Measurements from ENCODE around the gene LONRF2. TPM values are rescaled to one million over a fixed set of nuclear protein-coding genes. Genes with fewer than 3 reads are reported as not detected.

Gene LONRF2
- total and polyA plus RNA-seq, 2 donors (not counting 1 experiment from before 2014, with no cell fraction given): under 0.01 to 0.01 TPM

DNA sequence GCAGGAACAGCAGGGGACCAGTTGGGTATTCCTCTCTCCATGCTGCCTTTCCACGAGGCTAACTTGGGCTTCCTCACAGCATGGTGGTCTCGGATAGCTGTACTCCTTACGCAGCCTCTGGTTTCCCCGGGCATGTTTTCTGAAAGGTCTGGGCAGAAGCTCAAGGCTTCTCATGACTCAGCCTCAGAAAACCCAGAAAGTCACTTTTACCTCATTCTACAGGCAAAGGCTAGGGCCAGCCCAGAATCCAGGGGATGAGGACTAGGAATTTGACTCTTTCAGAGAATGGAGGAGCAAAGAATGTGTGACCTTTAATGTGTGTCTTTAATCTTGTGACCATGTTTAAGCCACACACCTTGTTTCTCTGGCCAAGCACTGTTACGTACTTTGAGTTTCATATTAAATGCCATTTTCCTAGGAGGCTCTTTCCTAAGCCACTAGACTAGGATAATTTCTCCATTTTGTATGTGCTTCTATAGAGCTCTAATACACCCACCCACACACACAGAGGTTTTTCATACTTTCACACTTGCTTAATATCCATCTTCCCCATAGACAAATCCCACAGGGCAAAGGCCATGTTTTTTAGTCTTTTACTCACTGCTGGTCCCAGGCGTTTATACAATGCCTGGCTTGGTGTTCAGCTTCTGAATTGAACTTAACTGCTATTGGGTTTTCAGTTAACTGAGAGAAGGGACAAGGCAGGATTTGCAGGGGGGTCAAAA, 77.3 kb downstream of the LONRF2 start:
- peak; percentile 19 to 85 for DNase-seq (ENCODE audit: low read depth in 2 of 2)
- no peak for TF ChIP-seq EZH2 (IDR thresholded peaks at IDR 0.05; ENCODE audit: low read length, missing control alignments)
- TF ChIP-seq, protein P1, sequence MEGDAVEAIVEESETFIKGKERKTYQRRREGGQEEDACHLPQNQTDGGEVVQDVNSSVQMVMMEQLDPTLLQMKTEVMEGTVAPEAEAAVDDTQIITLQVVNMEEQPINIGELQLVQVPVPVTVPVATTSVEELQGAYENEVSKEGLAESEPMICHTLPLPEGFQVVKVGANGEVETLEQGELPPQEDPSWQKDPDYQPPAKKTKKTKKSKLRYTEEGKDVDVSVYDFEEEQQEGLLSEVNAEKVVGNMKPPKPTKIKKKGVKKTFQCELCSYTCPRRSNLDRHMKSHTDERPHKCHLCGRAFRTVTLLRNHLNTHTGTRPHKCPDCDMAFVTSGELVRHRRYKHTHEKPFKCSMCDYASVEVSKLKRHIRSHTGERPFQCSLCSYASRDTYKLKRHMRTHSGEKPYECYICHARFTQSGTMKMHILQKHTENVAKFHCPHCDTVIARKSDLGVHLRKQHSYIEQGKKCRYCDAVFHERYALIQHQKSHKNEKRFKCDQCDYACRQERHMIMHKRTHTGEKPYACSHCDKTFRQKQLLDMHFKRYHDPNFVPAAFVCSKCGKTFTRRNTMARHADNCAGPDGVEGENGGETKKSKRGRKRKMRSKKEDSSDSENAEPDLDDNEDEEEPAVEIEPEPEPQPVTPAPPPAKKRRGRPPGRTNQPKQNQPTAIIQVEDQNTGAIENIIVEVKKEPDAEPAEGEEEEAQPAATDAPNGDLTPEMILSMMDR (conservative IDR thresholded peaks at IDR 0.05 in 1 of 2, IDR thresholded peaks at IDR 0.05 in 1 of 2; ENCODE audit: low read depth in 1 of 2, low read length in 2 of 2): no peak
- Histone ChIP-seq H3K4me2 (ENCODE audit: extremely low read depth, insufficient read depth, low read length) (no peak overlapping the region), H3K4me3 (replicated peaks in 1 of 4; ENCODE audit: control extremely low read depth in 1 of 4, insufficient read depth in 1 of 4, low read depth in 3 of 4, low read length in 4 of 4) (no peak overlapping the region), H3K9me3 (ENCODE audit: control insufficient read depth, insufficient read depth, low read depth, low read length) (no peaks in the 10 kb centered on the region), H3K79me2 (ENCODE audit: control insufficient read depth, insufficient read depth, low read length) (no peaks in the 10 kb centered on the region), H3K36me3 (ENCODE audit: control insufficient read depth, insufficient read depth, low read length) (no peaks in the 10 kb centered on the region), H4K20me1 (ENCODE audit: control insufficient read depth, extremely low read depth, insufficient read depth, low read length) (no peaks in the 10 kb centered on the region), H2AFZ (ENCODE audit: low read length) (no peak overlapping the region), H3K4me1 (ENCODE audit: control insufficient read depth, extremely low read depth, insufficient read depth, low read length) (no peaks in the 10 kb centered on the region), H3K27me3 (ENCODE audit: control insufficient read depth, insufficient read depth, low read length) (peaks cover 3% of the 10 kb centered on the region), H3K9ac (ENCODE audit: insufficient read depth, low read length) (no peak overlapping the region), H3K27ac (ENCODE audit: insufficient read depth, low read length) (no peak overlapping the region)

DNA sequence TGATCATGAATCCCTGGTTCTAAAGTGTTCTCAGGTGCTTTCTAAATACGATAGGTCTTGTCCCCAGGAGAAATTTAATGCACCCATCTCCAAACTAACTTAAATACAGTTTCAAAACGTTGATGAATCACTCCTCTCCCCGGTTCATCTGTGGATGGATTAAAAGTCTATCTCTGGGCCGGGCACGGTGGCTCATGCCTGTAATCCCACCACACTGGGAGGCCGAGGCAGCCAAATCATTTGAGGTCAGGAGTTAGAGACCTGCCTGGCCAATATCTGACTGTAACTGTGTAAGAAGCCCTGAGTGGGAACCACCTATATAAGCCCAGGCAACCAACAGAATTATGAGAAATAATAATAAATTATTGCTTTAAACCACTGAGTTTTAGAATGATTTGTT, 78.7 kb downstream of the LONRF2 start:
- no peak overlapping the region for H2AFZ ChIP-seq (ENCODE audit: low read length)
- H3K9ac ChIP-seq (ENCODE audit: insufficient read depth, low read length): no peak overlapping the region
- H3K36me3 ChIP-seq (ENCODE audit: control insufficient read depth, insufficient read depth, low read length): no peaks in the 10 kb centered on the region
- H3K79me2 ChIP-seq (ENCODE audit: control insufficient read depth, insufficient read depth, low read length): no peaks in the 10 kb centered on the region
- H3K4me2 ChIP-seq (ENCODE audit: extremely low read depth, insufficient read depth, low read length): no peak overlapping the region
- no peak overlapping the region for H3K27ac ChIP-seq (ENCODE audit: insufficient read depth, low read length)
- no peak for DNase-seq (ENCODE audit: low read depth in 2 of 2)
- no peaks in the 10 kb centered on the region for H4K20me1 ChIP-seq (ENCODE audit: control insufficient read depth, extremely low read depth, insufficient read depth, low read length)
- no peaks in the 10 kb centered on the region for H3K4me1 ChIP-seq (ENCODE audit: control insufficient read depth, extremely low read depth, insufficient read depth, low read length)
- H3K4me3 ChIP-seq (replicated peaks in 1 of 4; ENCODE audit: control extremely low read depth in 1 of 4, insufficient read depth in 1 of 4, low read depth in 3 of 4, low read length in 4 of 4): no peak overlapping the region
- H3K27me3 ChIP-seq (ENCODE audit: control insufficient read depth, insufficient read depth, low read length): peaks cover 3% of the 10 kb centered on the region
- TF ChIP-seq EZH2 (IDR thresholded peaks at IDR 0.05; ENCODE audit: low read length, missing control alignments): no peak
- TF ChIP-seq, protein P1 (conservative IDR thresholded peaks at IDR 0.05 in 1 of 2, IDR thresholded peaks at IDR 0.05 in 1 of 2; ENCODE audit: low read depth in 1 of 2, low read length in 2 of 2): no peak
- no peaks in the 10 kb centered on the region for H3K9me3 ChIP-seq (ENCODE audit: control insufficient read depth, insufficient read depth, low read depth, low read length)

DNA sequence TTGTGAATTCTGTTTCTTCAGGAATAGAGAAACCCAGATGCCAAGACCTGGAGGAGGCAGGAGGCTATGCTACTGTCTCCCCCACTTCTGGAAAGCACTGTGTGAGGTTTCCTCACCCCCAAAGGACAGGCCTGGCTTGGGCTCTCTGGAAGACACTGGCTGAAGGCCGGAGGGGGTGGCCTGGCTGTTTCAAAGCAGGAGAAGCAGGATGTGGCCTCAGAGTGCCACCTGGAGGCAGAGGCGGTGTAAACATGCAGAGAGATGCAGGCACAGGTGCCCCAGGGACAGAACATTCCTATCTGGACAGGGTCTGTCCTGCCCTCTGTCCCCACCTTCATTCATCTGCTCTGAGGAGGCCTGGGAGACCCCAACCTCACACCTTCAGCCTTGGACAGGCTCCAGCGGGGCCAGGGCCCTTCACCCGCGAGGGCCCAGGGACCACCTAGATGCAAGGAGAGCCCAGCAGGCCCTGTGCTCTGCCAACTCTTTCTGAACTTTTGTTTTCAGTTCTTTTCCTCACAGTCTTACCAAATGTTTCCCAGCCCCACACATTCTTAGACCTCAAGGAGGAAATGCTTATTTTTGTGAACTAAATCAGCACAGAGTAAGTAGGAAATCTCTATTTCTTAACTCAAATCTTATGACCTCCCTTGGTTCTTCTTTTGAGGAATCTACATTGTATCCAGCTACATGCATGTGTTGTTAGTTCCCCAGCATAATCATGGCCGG, 79.2 kb downstream of the LONRF2 start:
- Histone ChIP-seq H3K79me2 (ENCODE audit: control insufficient read depth, insufficient read depth, low read length) (no peaks in the 10 kb centered on the region), H3K9ac (ENCODE audit: insufficient read depth, low read length) (no peak overlapping the region), H2AFZ (ENCODE audit: low read length) (no peak overlapping the region), H3K36me3 (ENCODE audit: control insufficient read depth, insufficient read depth, low read length) (no peaks in the 10 kb centered on the region), H3K9me3 (ENCODE audit: control insufficient read depth, insufficient read depth, low read depth, low read length) (no peaks in the 10 kb centered on the region), H3K4me3 (replicated peaks in 1 of 4; ENCODE audit: control extremely low read depth in 1 of 4, insufficient read depth in 1 of 4, low read depth in 3 of 4, low read length in 4 of 4) (no peak overlapping the region), H4K20me1 (ENCODE audit: control insufficient read depth, extremely low read depth, insufficient read depth, low read length) (no peaks in the 10 kb centered on the region), H3K4me2 (ENCODE audit: extremely low read depth, insufficient read depth, low read length) (no peak overlapping the region), H3K27ac (ENCODE audit: insufficient read depth, low read length) (no peak overlapping the region), H3K27me3 (ENCODE audit: control insufficient read depth, insufficient read depth, low read length) (peaks cover 3% of the 10 kb centered on the region), H3K4me1 (ENCODE audit: control insufficient read depth, extremely low read depth, insufficient read depth, low read length) (no peaks in the 10 kb centered on the region)
- DNase-seq (ENCODE audit: low read depth in 2 of 2): peak; percentile 44 to 62
- TF ChIP-seq, protein P1 (conservative IDR thresholded peaks at IDR 0.05 in 1 of 2, IDR thresholded peaks at IDR 0.05 in 1 of 2; ENCODE audit: low read depth in 1 of 2, low read length in 2 of 2): peak; percentile 71 to 82
- no peak for TF ChIP-seq EZH2 (IDR thresholded peaks at IDR 0.05; ENCODE audit: low read length, missing control alignments)

All from fibroblast of lung (primary cell).